GM12873 (cell line): ENCODE data around the gene ZNF182.

Experiments
- CTCF ChIP-seq: IDR thresholded peaks from 2 replicates; pipeline ENCODE4 v1.5.1; 2012; ENCODE audit warnings: low read depth, mild to moderate bottlenecking, moderate library complexity, low read length, control low read depth; ENCODE audit not compliant: insufficient read depth; ENCODE audit errors: missing control alignments

ZNF182 gene

GRCh38 chrX:48002319-48002718 is 1.5 kb downstream of the ZNF182 start:
- no peak for TF ChIP-seq CTCF

GRCh38 chrX:48001260-48001659 is 2.5 kb downstream of the ZNF182 start:
- no peak for TF ChIP-seq CTCF

GRCh38 chrX:47992669-47993068 is 11.1 kb downstream of the ZNF182 start:
- TF ChIP-seq CTCF: no peak

- TF ChIP-seq CTCF: no peak
Measured at GRCh38 chrX:47992095-47992380, 11.8 kb downstream of the ZNF182 start.

- TF ChIP-seq CTCF: no peak
Measured at GRCh38 chrX:47991263-47992094, 12.3 kb downstream of the ZNF182 start.

- no peak for TF ChIP-seq CTCF
Measured at GRCh38 chrX:47976254-47977151, 27.3 kb downstream of the ZNF182 start.

- TF ChIP-seq CTCF: no peak
Measured at GRCh38 chrX:47973235-47973634, 30.6 kb downstream of the ZNF182 start.
